Activated T-cell treated with anti-CD3 and anti-CD28 coated beads, Interleukin-2, amount 50 U/mL, for 24 hours (primary cell): Measurements from ENCODE around the gene LCNL1.
A peak's percentile ranks its signal among the peaks of the same experiment; 100 is the strongest.
"Not testable (repeated sequence)": the region's sequence is repeated elsewhere in the genome, so short reads cannot be mapped to it uniquely, and the experiment has no call there.

Experiments
- DNase-seq: peaks from one replicate; pipeline ENCODE4 v3.0.0-alpha.2; 2020
- H3K27ac Mint-ChIP-seq: 2 replicates; pipeline ENCODE4 v1.8.0; 2020; ENCODE audit warnings: mild to moderate bottlenecking, mixed read lengths
- H3K27me3 Mint-ChIP-seq: 2 replicates; pipeline ENCODE4 v1.8.0; 2020; ENCODE audit warnings: mixed read lengths
- H3K36me3 Mint-ChIP-seq: 2 replicates; pipeline ENCODE4 v1.8.0; 2020; ENCODE audit warnings: low read depth, mixed read lengths
- H3K4me1 Mint-ChIP-seq: 2 replicates; pipeline ENCODE4 v1.8.0; 2020; ENCODE audit warnings: low read depth, mixed read lengths
- H3K4me3 Mint-ChIP-seq: 2 replicates; pipeline ENCODE4 v1.8.0; 2020; ENCODE audit warnings: mild to moderate bottlenecking, moderate library complexity, mixed read lengths
- H3K9me3 Mint-ChIP-seq: 2 replicates; pipeline ENCODE4 v1.8.0; 2020; ENCODE audit warnings: mixed read lengths

LCNL1 gene

GRCh38 chr9:136996361-136997292 lies 13.8 kb downstream of the LCNL1 start, which contains the start of gene CLIC3:
TSS of gene CLIC3 (minus strand) at chr9:136996568. CDS start at chr9:136996543, 25 bp downstream.
- peak; percentile 68 for DNase-seq
- peaks cover 51% of the 10 kb centered on the region for H3K4me1 Mint-ChIP-seq
- no peak within 1 kb of the TSS for H3K4me3 Mint-ChIP-seq
- no peak within 1 kb of the TSS for H3K27ac Mint-ChIP-seq
- H3K27me3 Mint-ChIP-seq = peaks cover 9% of the 10 kb centered on the region
- peaks cover 19% of the 10 kb centered on the region for H3K36me3 Mint-ChIP-seq
- no peaks in the 10 kb centered on the region for H3K9me3 Mint-ChIP-seq

DNA sequence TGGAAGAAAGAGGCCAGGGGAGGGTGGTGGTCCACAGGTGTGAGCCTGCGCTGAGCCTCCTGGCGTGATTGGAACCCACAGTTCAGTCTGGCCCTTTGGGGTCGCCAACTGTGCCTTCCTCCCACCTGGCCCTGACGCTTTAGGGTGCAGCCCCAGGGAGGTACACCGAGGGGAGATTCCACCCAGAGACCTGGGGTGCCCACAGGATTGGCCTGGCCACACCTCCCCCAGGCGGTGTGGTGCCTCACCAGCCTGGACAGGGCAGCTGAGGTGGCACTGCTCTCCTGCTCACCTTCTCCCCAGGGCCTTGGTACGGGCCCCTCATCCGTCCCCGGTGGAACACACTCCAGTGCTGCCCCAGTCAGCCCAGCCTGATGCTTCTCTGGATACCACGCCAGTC lies 14.6 kb downstream of the LCNL1 start:
- H3K27ac Mint-ChIP-seq = peak overlapping the region; percentile 71
- H3K4me1 Mint-ChIP-seq = peaks cover 51% of the 10 kb centered on the region

DNA sequence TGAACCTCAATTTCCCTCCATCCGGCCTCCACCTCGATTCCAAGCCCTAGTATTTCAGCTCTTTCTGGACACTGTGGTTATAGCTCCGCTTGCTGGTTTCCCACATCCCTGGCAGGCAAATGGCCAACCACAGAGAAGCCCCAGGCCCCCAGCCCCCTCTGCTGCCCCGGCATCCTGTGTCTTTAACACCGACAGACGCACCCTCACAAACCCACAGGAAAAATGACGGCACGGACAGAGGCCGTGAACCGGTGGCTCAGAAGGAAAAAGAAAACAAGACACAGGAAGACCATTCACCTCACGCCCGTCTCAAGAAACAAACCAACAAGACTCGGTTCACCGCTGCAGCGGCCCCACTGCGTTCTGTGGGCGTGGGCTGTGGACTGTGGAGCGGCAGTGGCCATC lies 15.0 kb downstream of the LCNL1 start:
- H3K27ac Mint-ChIP-seq = peak overlapping the region; percentile 71
- peaks cover 51% of the 10 kb centered on the region for H3K4me1 Mint-ChIP-seq
- peaks cover 15% of the 10 kb centered on the region for H3K36me3 Mint-ChIP-seq
- DNase-seq = no peak
- peaks cover 9% of the 10 kb centered on the region for H3K27me3 Mint-ChIP-seq
- no peaks in the 10 kb centered on the region for H3K9me3 Mint-ChIP-seq
- peak overlapping the region; percentile 4 for H3K4me3 Mint-ChIP-seq

More for the DNA sequence above, 14.6 kb downstream of the LCNL1 start:
- no peaks in the 10 kb centered on the region for H3K9me3 Mint-ChIP-seq
- peak overlapping the region; percentile 4 for H3K4me3 Mint-ChIP-seq
- DNase-seq = no peak
- H3K36me3 Mint-ChIP-seq = peaks cover 19% of the 10 kb centered on the region
- H3K27me3 Mint-ChIP-seq = peaks cover 9% of the 10 kb centered on the region

DNA sequence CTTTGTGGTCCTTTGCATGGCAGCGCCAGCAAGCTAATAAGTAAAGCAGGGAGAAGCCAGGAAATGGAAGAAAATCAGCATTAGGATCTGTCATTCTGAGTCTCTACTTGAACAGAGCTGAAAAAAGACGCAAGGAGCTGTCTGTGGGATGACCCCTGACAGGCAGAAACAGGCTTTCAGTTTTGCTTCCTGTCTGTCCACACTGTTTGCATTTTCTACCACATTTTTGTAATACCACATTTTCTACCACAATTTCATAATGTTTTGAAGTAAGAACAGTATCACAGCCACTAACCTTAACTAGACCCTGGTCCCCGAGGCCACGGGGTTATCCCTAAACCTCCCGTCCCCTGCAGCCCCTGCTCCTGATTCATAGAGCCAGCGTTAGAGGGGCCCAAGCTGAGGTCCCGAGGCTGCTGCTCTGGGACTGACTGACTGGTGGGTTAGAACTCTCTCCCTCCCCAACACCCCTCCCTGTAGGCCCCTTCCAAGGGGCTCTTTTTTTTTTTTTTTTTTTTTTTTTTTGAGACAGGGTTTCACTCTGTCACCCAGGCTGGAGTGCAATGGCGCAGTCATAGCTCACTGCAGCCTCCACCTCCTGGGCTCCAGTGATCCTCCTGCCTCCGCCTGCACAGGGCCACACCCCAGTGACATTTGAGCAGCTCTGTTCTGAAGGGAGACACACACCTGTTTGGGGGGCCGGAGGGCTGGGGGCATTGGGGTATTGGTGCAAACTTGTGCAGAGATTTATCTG lies 17.6 kb downstream of the LCNL1 start:
- Mint-ChIP-seq H3K27ac (peak overlapping the region; percentile 69), H3K4me3 (peak overlapping the region; percentile 38), H3K4me1 (peaks cover 38% of the 10 kb centered on the region), H3K36me3 (no peaks in the 10 kb centered on the region), H3K27me3 (peaks cover 9% of the 10 kb centered on the region), H3K9me3 (no peaks in the 10 kb centered on the region)
- DNase-seq = no peak

DNA sequence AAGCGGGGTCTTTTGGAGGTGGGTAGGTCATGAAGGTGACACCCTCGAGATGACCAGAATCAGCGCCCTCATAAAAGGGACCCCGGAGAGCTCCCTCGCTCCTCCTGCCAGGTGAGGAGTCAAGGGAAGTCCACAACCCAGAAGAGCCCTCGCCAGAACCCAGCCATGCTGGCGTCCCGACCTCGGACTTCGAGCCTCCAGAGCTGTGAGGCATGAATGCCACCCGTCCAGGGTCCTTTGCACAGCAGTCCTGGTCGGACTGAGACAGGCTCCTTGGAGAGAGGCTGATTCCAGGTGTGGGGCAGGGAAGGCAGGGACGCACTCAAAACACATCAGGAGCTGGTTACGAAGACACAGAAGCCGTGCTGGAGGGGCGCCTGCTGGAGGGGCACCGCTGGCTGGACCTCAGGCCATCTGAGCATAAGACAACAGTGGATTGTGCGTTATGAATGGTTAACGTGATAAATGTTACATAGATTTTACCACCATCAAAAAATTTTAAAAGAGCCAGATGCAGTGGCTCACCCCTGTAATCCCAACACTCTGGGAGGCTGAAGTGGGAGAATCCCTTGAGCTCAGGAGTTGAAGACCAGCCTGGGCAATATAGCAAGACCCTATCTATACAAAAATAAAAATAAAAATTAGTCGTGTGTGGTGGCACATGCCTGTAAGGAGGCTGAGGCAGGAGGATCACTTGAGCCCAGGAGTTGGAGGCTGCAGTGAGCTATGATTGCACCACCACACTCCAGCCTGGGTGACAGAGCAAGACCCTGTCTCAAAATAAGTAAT lies 19.3 kb downstream of the LCNL1 start:
- no peak overlapping the region for H3K27ac Mint-ChIP-seq
- H3K27me3 Mint-ChIP-seq = peaks cover 9% of the 10 kb centered on the region
- no peak overlapping the region for H3K4me3 Mint-ChIP-seq
- peaks cover 39% of the 10 kb centered on the region for H3K4me1 Mint-ChIP-seq
- no peak for DNase-seq
- H3K9me3 Mint-ChIP-seq = no peaks in the 10 kb centered on the region
- no peaks in the 10 kb centered on the region for H3K36me3 Mint-ChIP-seq

DNA sequence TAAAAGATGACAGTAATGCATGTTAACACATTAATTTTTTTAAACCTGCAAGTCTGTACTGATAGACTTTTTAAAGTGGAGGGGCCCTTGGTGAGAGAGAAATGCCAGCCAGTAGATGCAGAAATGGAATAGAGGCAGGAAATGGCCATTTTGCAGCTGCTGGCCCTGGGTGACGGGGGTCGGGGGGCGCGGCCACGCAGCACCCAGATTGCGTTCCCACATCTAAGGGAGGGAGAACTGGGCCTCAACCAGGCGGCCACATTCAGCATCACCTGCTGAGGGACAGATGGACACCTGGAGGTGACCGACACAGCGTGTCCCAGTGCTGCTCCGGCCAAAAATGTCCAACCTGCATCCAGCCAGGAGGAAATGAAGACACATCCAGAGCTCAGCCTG lies 19.9 kb downstream of the LCNL1 start:
- DNase-seq = no peak
- Mint-ChIP-seq H3K4me3 (no peak overlapping the region), H3K36me3 (no peaks in the 10 kb centered on the region), H3K4me1 (peaks cover 34% of the 10 kb centered on the region), H3K27ac (no peak overlapping the region), H3K27me3 (peaks cover 7% of the 10 kb centered on the region), H3K9me3 (no peaks in the 10 kb centered on the region)

- not testable (repeated sequence) for H3K36me3 Mint-ChIP-seq, H3K9me3 Mint-ChIP-seq, H3K27me3 Mint-ChIP-seq, H3K4me3 Mint-ChIP-seq, H3K27ac Mint-ChIP-seq
- peaks cover 21% of the 10 kb centered on the region for H3K4me1 Mint-ChIP-seq
- DNase-seq = peak; percentile 52
Measured at GRCh38 chr9:137004285-137004684, 21.5 kb downstream of the LCNL1 start.

DNA sequence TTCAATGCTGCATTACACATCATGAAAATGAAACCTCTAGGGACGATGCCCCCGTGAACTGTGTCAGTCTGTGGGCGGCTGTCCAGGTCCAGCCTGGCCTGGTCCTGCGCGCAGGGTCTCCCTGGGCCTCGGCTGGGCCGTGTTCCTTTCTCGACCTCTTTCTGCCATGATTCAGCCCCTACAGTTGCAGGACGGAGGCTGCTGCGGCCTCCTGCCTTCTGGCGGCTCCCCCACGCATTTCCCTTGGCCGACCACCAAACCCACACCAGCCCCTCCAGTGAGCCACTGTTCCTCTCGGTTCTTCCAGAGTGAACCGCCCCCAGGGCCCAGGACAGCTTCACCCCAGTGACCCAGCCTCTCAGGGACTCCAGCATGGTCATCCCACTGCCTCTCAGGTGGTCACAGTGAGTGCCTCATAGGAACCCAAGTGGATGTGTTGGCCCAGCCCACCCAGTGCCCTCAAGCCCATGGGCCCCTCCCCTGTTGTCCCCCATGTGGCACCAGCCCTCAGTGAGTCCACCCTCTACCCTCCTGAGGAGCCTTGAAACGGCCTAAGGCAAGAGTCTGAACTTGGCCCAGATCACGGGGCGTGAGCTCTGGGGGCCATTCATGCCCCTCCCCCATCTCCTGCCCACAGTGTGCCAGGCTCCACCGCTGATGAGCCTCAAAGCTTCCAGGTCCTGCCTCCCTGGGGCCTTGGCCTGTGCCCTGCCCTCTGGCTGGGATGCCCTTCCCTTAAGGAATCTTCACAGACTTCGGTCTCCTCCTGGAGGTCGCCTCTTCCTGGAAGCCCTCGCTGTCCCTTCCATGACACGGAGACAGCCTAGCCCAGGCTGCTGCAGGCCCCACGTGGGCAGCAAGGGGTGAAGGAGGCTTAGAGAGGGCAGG lies 23.6 kb downstream of the LCNL1 start:
- Mint-ChIP-seq H3K36me3 (peaks cover 3% of the 10 kb centered on the region), H3K27me3 (no peaks in the 10 kb centered on the region), H3K9me3 (no peaks in the 10 kb centered on the region), H3K4me1 (peaks cover 9% of the 10 kb centered on the region), H3K4me3 (no peak overlapping the region), H3K27ac (peak overlapping the region; percentile 59)
- no peak for DNase-seq

- H3K27me3 Mint-ChIP-seq = no peaks in the 10 kb centered on the region
- no peak overlapping the region for H3K27ac Mint-ChIP-seq
- peaks cover 9% of the 10 kb centered on the region for H3K4me1 Mint-ChIP-seq
- H3K4me3 Mint-ChIP-seq = no peak overlapping the region
- H3K9me3 Mint-ChIP-seq = no peaks in the 10 kb centered on the region
- H3K36me3 Mint-ChIP-seq = peaks cover 7% of the 10 kb centered on the region
- no peak for DNase-seq
Measured at GRCh38 chr9:137007108-137007815, 24.5 kb downstream of the LCNL1 start.

- peaks cover 9% of the 10 kb centered on the region for H3K4me1 Mint-ChIP-seq
- no peak overlapping the region for H3K4me3 Mint-ChIP-seq
- no peak for DNase-seq
- H3K36me3 Mint-ChIP-seq = peaks cover 9% of the 10 kb centered on the region
- no peaks in the 10 kb centered on the region for H3K27me3 Mint-ChIP-seq
- no peak overlapping the region for H3K27ac Mint-ChIP-seq
- H3K9me3 Mint-ChIP-seq = no peaks in the 10 kb centered on the region
Measured at GRCh38 chr9:137007816-137008270, 25.1 kb downstream of the LCNL1 start.

DNA sequence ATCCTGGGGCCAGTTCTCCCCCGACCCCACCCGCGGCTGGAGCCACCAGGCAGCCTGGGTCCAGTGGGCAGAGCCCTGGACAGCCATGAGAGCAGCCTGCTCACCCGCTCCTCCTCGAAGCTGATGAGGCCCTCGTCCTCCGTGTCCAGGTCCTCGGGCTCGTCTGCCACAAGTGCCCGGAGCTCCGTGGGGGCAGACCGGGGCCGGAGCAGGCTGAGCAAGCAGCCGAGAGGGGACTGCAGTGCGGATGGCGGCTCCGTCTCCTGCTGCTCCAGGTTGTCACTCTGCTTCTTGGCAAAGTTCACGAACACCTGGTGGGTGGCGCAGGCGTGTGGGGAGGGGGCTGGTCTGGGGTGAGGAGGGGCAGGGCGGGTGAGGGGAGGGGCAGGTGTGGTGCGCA lies 25.5 kb downstream of the LCNL1 start:
- Mint-ChIP-seq H3K27ac (no peak overlapping the region), H3K4me3 (no peak overlapping the region), H3K4me1 (peaks cover 9% of the 10 kb centered on the region), H3K27me3 (no peaks in the 10 kb centered on the region), H3K9me3 (no peaks in the 10 kb centered on the region), H3K36me3 (peaks cover 9% of the 10 kb centered on the region)
- no peak for DNase-seq

DNA sequence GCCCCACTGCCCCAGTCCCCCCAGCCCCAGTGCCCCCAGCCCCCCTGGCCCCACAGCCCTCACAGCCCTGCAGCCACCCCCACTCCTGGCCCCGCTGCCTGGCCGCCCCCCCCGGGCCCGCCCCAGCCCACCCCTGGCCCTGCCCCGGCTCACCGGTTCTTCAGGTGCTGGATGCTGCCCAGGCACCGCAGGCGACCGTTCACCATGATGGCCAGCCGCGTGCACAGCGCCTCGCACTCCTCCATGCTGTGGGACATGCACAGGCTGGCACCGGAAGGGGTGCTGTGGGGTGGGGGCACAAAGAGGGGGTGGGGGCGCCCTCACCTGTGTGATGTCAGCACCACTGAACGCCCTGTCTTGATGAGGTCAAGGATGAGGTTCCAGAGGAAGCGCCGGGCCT lies 26.4 kb downstream of the LCNL1 start:
- Mint-ChIP-seq H3K27ac (no peak overlapping the region), H3K27me3 (no peaks in the 10 kb centered on the region), H3K4me1 (peaks cover 9% of the 10 kb centered on the region), H3K9me3 (no peaks in the 10 kb centered on the region), H3K36me3 (peaks cover 9% of the 10 kb centered on the region), H3K4me3 (no peak overlapping the region)
- no peak for DNase-seq
